ENCODE measurements around the gene SYTL5.

DNA sequence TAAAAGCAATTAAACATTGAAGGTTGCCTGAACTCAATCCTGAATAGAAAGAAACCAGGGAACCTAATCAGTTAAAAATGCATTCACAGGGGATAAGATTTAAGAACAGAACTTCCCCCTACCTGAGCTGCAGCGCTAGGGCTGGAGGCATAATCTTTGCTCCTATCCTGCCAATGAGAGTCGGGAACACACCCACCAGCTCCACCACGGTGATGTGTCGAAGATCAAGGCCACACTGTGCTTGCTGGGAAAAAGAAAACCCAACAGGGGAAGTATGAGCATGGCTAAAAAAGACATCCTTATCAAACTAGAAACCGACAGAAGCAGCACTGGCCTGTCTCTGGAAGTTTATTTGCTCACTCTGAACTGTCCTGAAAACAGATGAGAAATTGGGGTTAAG is 148.0 kb downstream of the SYTL5 start:
- TF ChIP-seq POLR2AphosphoS5 (IDR thresholded peaks at IDR 0.05; ENCODE audit: low read depth, low read length) (no peak), POLR2A (IDR thresholded peaks at IDR 0.05; ENCODE audit: low read depth, low read length) (no peak), TAF1 (IDR thresholded peaks at IDR 0.05; ENCODE audit: low read depth, low read length) (no peak), PAX5 (IDR thresholded peaks at IDR 0.05; ENCODE audit: insufficient read depth, low read length, severe bottlenecking) (no peak)
